Measurements from ENCODE around the gene MGLL.

Gene MGLL

GRCh38 chr3:127858521-127858920, 36.2 kb upstream of the MGLL start:
- no peak overlapping the region for H3K14ac ChIP-seq (ENCODE audit: low read length)
- H3K4me2 ChIP-seq (ENCODE audit: low read length) = no peak overlapping the region
- H3K79me1 ChIP-seq (ENCODE audit: low read length) = no peaks in the 10 kb centered on the region
- no peak overlapping the region for H4K8ac ChIP-seq (ENCODE audit: low read depth, low read length)
- H3K79me2 ChIP-seq (ENCODE audit: control insufficient read depth, insufficient read depth, low read length, poor library complexity) = no peaks in the 10 kb centered on the region
- no peaks in the 10 kb centered on the region for H3K36me3 ChIP-seq (ENCODE audit: control insufficient read depth in 1 of 2, insufficient read depth in 2 of 2, low read length in 2 of 2)
- no peak overlapping the region for H3K4me3 ChIP-seq (ENCODE audit: low read depth, low read length)
- no peaks in the 10 kb centered on the region for H3K27me3 ChIP-seq (ENCODE audit: insufficient read depth, low read length)
- no peak overlapping the region for H4K12ac ChIP-seq (ENCODE audit: low read depth, low read length)
- no peak overlapping the region for H4K91ac ChIP-seq (ENCODE audit: low read depth, low read length)
- no peaks in the 10 kb centered on the region for H3K9me3 ChIP-seq (ENCODE audit: insufficient read depth, low read depth, low read length)
- no peak overlapping the region for H2BK5ac ChIP-seq (ENCODE audit: low read depth, low read length, poor library complexity)
- H2BK12ac ChIP-seq (ENCODE audit: low read length) = no peak overlapping the region
- H2AK5ac ChIP-seq (ENCODE audit: low read length) = no peak overlapping the region
- H3K27ac ChIP-seq (ENCODE audit: low read depth, low read length) = no peak overlapping the region
- H3K4me1 ChIP-seq (ENCODE audit: control insufficient read depth in 1 of 2, insufficient read depth in 2 of 2, low read length in 2 of 2) = no peaks in the 10 kb centered on the region
- H3K18ac ChIP-seq (ENCODE audit: low read length) = no peak overlapping the region
- no peak overlapping the region for H2BK120ac ChIP-seq (ENCODE audit: insufficient read depth, low read length, poor library complexity)
- no peak overlapping the region for H3K23ac ChIP-seq (ENCODE audit: low read length)
- no peak overlapping the region for H3K4ac ChIP-seq (ENCODE audit: low read depth, low read length)
- H2AFZ ChIP-seq (ENCODE audit: insufficient read depth, low read length, poor library complexity) = no peak overlapping the region
- no peak for DNase-seq
- H3K9ac ChIP-seq (ENCODE audit: low read length) = no peak overlapping the region
- WGBS (ENCODE audit: extremely low coverage, insufficient coverage, insufficient read length) = no CpG with 5 or more reads among the region's 6 CpGs

GRCh38 chr3:127857333-127857732, 35.0 kb upstream of the MGLL start:
- Histone ChIP-seq H3K79me2 (ENCODE audit: control insufficient read depth, insufficient read depth, low read length, poor library complexity) (no peaks in the 10 kb centered on the region), H2BK12ac (ENCODE audit: low read length) (no peak overlapping the region), H3K4me2 (ENCODE audit: low read length) (no peak overlapping the region), H3K9me3 (ENCODE audit: insufficient read depth, low read depth, low read length) (no peaks in the 10 kb centered on the region), H3K79me1 (ENCODE audit: low read length) (no peaks in the 10 kb centered on the region), H2BK5ac (ENCODE audit: low read depth, low read length, poor library complexity) (no peak overlapping the region), H3K4ac (ENCODE audit: low read depth, low read length) (no peak overlapping the region), H3K27ac (ENCODE audit: low read depth, low read length) (no peak overlapping the region), H4K12ac (ENCODE audit: low read depth, low read length) (no peak overlapping the region), H3K4me3 (ENCODE audit: low read depth, low read length) (no peak overlapping the region), H2AFZ (ENCODE audit: insufficient read depth, low read length, poor library complexity) (no peak overlapping the region), H3K14ac (ENCODE audit: low read length) (no peak overlapping the region), H3K18ac (ENCODE audit: low read length) (no peak overlapping the region), H2BK120ac (ENCODE audit: insufficient read depth, low read length, poor library complexity) (no peak overlapping the region), H4K91ac (ENCODE audit: low read depth, low read length) (no peak overlapping the region), H3K36me3 (ENCODE audit: control insufficient read depth in 1 of 2, insufficient read depth in 2 of 2, low read length in 2 of 2) (no peaks in the 10 kb centered on the region), H3K9ac (ENCODE audit: low read length) (no peak overlapping the region), H3K27me3 (ENCODE audit: insufficient read depth, low read length) (no peaks in the 10 kb centered on the region), H4K8ac (ENCODE audit: low read depth, low read length) (no peak overlapping the region), H3K4me1 (ENCODE audit: control insufficient read depth in 1 of 2, insufficient read depth in 2 of 2, low read length in 2 of 2) (no peaks in the 10 kb centered on the region), H3K23ac (ENCODE audit: low read length) (no peak overlapping the region), H2AK5ac (ENCODE audit: low read length) (no peak overlapping the region)
- no peak for DNase-seq
- WGBS (ENCODE audit: extremely low coverage, insufficient coverage, insufficient read length) = no CpG with 5 or more reads among the region's 6 CpGs

- Histone ChIP-seq H3K14ac (ENCODE audit: low read length) (no peak overlapping the region), H4K8ac (ENCODE audit: low read depth, low read length) (no peak overlapping the region), H3K36me3 (ENCODE audit: control insufficient read depth in 1 of 2, insufficient read depth in 2 of 2, low read length in 2 of 2) (no peaks in the 10 kb centered on the region), H3K79me1 (ENCODE audit: low read length) (no peaks in the 10 kb centered on the region), H3K79me2 (ENCODE audit: control insufficient read depth, insufficient read depth, low read length, poor library complexity) (no peaks in the 10 kb centered on the region), H3K4me1 (ENCODE audit: control insufficient read depth in 1 of 2, insufficient read depth in 2 of 2, low read length in 2 of 2) (no peaks in the 10 kb centered on the region), H4K91ac (ENCODE audit: low read depth, low read length) (no peak overlapping the region), H3K9me3 (ENCODE audit: insufficient read depth, low read depth, low read length) (no peaks in the 10 kb centered on the region), H3K9ac (ENCODE audit: low read length) (no peak overlapping the region), H2AFZ (ENCODE audit: insufficient read depth, low read length, poor library complexity) (no peak overlapping the region), H2BK120ac (ENCODE audit: insufficient read depth, low read length, poor library complexity) (no peak overlapping the region), H2BK5ac (ENCODE audit: low read depth, low read length, poor library complexity) (no peak overlapping the region), H3K4me3 (ENCODE audit: low read depth, low read length) (no peak overlapping the region), H2BK12ac (ENCODE audit: low read length) (no peak overlapping the region), H3K23ac (ENCODE audit: low read length) (no peak overlapping the region), H3K18ac (ENCODE audit: low read length) (no peak overlapping the region), H4K12ac (ENCODE audit: low read depth, low read length) (no peak overlapping the region), H3K27ac (ENCODE audit: low read depth, low read length) (no peak overlapping the region), H3K4ac (ENCODE audit: low read depth, low read length) (no peak overlapping the region), H3K4me2 (ENCODE audit: low read length) (no peak overlapping the region), H2AK5ac (ENCODE audit: low read length) (no peak overlapping the region), H3K27me3 (ENCODE audit: insufficient read depth, low read length) (no peaks in the 10 kb centered on the region)
- no peak for DNase-seq
- no CpG with 5 or more reads among the region's 2 CpGs for WGBS (ENCODE audit: extremely low coverage, insufficient coverage, insufficient read length)
Observed at GRCh38 chr3:127856801-127857200, 34.5 kb upstream of the MGLL start.

GRCh38 chr3:127855246-127855645, 32.9 kb upstream of the MGLL start:
- H3K4me3 ChIP-seq (ENCODE audit: low read depth, low read length) = no peak overlapping the region
- H3K79me2 ChIP-seq (ENCODE audit: control insufficient read depth, insufficient read depth, low read length, poor library complexity) = no peaks in the 10 kb centered on the region
- no peak overlapping the region for H3K23ac ChIP-seq (ENCODE audit: low read length)
- H2BK5ac ChIP-seq (ENCODE audit: low read depth, low read length, poor library complexity) = no peak overlapping the region
- no peaks in the 10 kb centered on the region for H3K36me3 ChIP-seq (ENCODE audit: control insufficient read depth in 1 of 2, insufficient read depth in 2 of 2, low read length in 2 of 2)
- no peaks in the 10 kb centered on the region for H3K9me3 ChIP-seq (ENCODE audit: insufficient read depth, low read depth, low read length)
- H2BK120ac ChIP-seq (ENCODE audit: insufficient read depth, low read length, poor library complexity) = no peak overlapping the region
- H2AK5ac ChIP-seq (ENCODE audit: low read length) = no peak overlapping the region
- DNase-seq = no peak
- H4K91ac ChIP-seq (ENCODE audit: low read depth, low read length) = no peak overlapping the region
- H2BK12ac ChIP-seq (ENCODE audit: low read length) = no peak overlapping the region
- H4K12ac ChIP-seq (ENCODE audit: low read depth, low read length) = no peak overlapping the region
- no CpG with 5 or more reads among the region's 1 CpG for WGBS (ENCODE audit: extremely low coverage, insufficient coverage, insufficient read length)
- H3K4me1 ChIP-seq (ENCODE audit: control insufficient read depth in 1 of 2, insufficient read depth in 2 of 2, low read length in 2 of 2) = no peaks in the 10 kb centered on the region
- no peak overlapping the region for H3K27ac ChIP-seq (ENCODE audit: low read depth, low read length)
- H3K4ac ChIP-seq (ENCODE audit: low read depth, low read length) = no peak overlapping the region
- H3K9ac ChIP-seq (ENCODE audit: low read length) = no peak overlapping the region
- H3K27me3 ChIP-seq (ENCODE audit: insufficient read depth, low read length) = no peaks in the 10 kb centered on the region
- H3K4me2 ChIP-seq (ENCODE audit: low read length) = no peak overlapping the region
- no peaks in the 10 kb centered on the region for H3K79me1 ChIP-seq (ENCODE audit: low read length)
- no peak overlapping the region for H3K14ac ChIP-seq (ENCODE audit: low read length)
- H4K8ac ChIP-seq (ENCODE audit: low read depth, low read length) = no peak overlapping the region
- H2AFZ ChIP-seq (ENCODE audit: insufficient read depth, low read length, poor library complexity) = no peak overlapping the region
- no peak overlapping the region for H3K18ac ChIP-seq (ENCODE audit: low read length)

Data from trophoblast cell (in vitro differentiated cells and primary cell).